ENCODE data around the gene LRRC49. TPM values are rescaled to one million over a fixed set of nuclear protein-coding genes. Genes with fewer than 3 reads are reported as not detected.

Gene LRRC49
- total RNA-seq, 6 experiments from 2014 or later = 0.25 to 0.79 (median 0.57) TPM

- no peak overlapping the region for H3K4me3 ChIP-seq
- no peaks in the 10 kb centered on the region for H3K27me3 ChIP-seq
- intact Hi-C loops (cut with DNase I) = no loop called here
- H3K27ac ChIP-seq = no peak overlapping the region
- 49% methylated on average over 6 of the region's 6 CpGs for WGBS (ENCODE audit: insufficient coverage, low coverage, low lambda C conversion rate, missing lambda C conversion rate)
- H3K4me1 ChIP-seq = no peaks in the 10 kb centered on the region
- no peaks in the 10 kb centered on the region for H3K9me3 ChIP-seq
- DNase-seq (no peak), ATAC-seq (no peak)
- no peaks in the 10 kb centered on the region for H3K36me3 ChIP-seq
- no peak for TF ChIP-seq POLR2A (IDR thresholded peaks at IDR 0.05)
- TF ChIP-seq, protein P1, sequence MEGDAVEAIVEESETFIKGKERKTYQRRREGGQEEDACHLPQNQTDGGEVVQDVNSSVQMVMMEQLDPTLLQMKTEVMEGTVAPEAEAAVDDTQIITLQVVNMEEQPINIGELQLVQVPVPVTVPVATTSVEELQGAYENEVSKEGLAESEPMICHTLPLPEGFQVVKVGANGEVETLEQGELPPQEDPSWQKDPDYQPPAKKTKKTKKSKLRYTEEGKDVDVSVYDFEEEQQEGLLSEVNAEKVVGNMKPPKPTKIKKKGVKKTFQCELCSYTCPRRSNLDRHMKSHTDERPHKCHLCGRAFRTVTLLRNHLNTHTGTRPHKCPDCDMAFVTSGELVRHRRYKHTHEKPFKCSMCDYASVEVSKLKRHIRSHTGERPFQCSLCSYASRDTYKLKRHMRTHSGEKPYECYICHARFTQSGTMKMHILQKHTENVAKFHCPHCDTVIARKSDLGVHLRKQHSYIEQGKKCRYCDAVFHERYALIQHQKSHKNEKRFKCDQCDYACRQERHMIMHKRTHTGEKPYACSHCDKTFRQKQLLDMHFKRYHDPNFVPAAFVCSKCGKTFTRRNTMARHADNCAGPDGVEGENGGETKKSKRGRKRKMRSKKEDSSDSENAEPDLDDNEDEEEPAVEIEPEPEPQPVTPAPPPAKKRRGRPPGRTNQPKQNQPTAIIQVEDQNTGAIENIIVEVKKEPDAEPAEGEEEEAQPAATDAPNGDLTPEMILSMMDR (IDR thresholded peaks at IDR 0.05) = no peak
Observed at GRCh38 chr15:71078506-71079207, 186.0 kb downstream of the LRRC49 start.

DNA sequence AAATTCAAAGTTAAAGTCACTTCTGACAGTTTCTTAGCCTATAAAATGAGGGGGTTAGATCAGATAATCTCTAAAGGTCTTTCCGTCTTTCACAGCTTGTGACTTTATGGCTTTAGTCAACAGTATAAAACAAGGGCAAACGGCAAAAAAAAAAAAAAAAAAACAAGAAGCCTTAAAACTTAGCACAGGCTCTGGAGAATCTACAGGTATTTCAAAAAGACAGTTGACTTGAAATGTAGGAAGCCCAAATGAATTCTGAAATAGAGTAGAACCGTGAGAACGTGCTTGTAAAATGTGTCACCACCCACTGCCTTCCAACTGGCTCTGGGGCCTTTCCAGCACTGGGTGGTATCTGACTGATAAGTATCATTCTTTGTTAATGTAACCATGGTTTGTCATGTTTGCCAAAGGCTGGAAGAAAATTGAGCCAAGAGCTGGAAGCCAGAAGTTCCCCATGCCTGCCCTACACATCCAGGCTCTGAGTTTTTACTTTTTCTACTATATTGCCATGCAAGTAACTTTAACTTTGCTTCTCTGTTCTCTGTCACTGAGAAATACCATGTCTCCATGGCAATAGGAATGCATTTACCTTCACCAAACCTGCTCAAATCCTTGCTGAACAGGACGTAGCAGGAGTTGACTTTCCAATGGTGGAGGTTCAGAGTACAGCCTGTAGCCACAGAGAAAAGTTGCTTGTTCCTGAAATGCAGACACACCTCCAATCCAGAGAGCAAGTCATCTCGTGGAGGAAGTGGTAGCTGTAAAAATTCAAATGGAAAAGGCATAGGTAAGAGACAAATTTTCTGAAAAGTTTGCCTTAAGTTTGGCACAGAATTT lies 186.8 kb downstream of the LRRC49 start:
- H3K4me1 ChIP-seq = no peaks in the 10 kb centered on the region
- H3K9me3 ChIP-seq = no peaks in the 10 kb centered on the region
- H3K27ac ChIP-seq = no peak overlapping the region
- DNase-seq = peak in 1 of 3 donors; percentile 26
- H3K4me3 ChIP-seq = no peak overlapping the region
- intact Hi-C loops (cut with DNase I) = no loop called here
- peak in 3 of 4 donors; percentile 10 to 74 (median 11) for ATAC-seq
- 28% methylated on average over 6 of the region's 6 CpGs for WGBS (ENCODE audit: insufficient coverage, low coverage, low lambda C conversion rate, missing lambda C conversion rate)
- H3K27me3 ChIP-seq = no peaks in the 10 kb centered on the region
- H3K36me3 ChIP-seq = no peaks in the 10 kb centered on the region
- TF ChIP-seq POLR2A (IDR thresholded peaks at IDR 0.05) = no peak
- TF ChIP-seq, protein P1 (IDR thresholded peaks at IDR 0.05) = no peak

- Histone ChIP-seq H3K9me3 (no peaks in the 10 kb centered on the region), H3K4me3 (no peak overlapping the region), H3K27ac (no peak overlapping the region), H3K36me3 (no peaks in the 10 kb centered on the region), H3K27me3 (no peaks in the 10 kb centered on the region), H3K4me1 (no peaks in the 10 kb centered on the region)
- TF ChIP-seq POLR2A (IDR thresholded peaks at IDR 0.05) = no peak
- TF ChIP-seq, protein P1 (IDR thresholded peaks at IDR 0.05) = no peak
- intact Hi-C loops (cut with DNase I) = no loop called here
- ATAC-seq (no peak), DNase-seq (no peak)
- WGBS (ENCODE audit: insufficient coverage, low coverage, low lambda C conversion rate, missing lambda C conversion rate) = 67% methylated on average over 7 of the region's 7 CpGs
Observed at GRCh38 chr15:71080166-71080565, 187.5 kb downstream of the LRRC49 start.

DNA sequence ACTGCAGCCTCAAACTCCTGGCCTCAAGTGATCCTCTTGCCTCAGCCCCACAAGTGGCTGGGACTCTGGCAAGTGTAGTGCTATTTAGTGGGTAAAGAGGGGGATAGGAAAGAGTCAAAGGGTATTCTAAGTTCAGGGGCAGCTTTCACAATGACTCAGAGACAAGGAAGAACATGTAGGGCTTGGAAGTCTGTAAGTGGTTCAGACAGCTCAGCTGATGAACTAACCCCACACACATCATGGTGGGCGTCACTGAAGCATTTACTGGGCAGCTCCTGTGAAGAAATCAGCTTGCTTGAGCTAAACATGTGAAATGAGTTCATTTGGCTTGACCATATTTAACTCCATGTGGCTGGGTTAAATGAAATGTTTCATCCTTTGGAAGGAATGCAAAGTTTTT lies 188.1 kb downstream of the LRRC49 start:
- intact Hi-C loops (cut with DNase I) = no loop called here
- TF ChIP-seq, protein P1 (IDR thresholded peaks at IDR 0.05) = no peak
- TF ChIP-seq POLR2A (IDR thresholded peaks at IDR 0.05) = no peak
- H3K4me1 ChIP-seq = no peaks in the 10 kb centered on the region
- H3K27me3 ChIP-seq = no peaks in the 10 kb centered on the region
- ATAC-seq (no peak), DNase-seq (no peak)
- no peak overlapping the region for H3K4me3 ChIP-seq
- WGBS (ENCODE audit: insufficient coverage, low coverage, low lambda C conversion rate, missing lambda C conversion rate) = no CpG with 5 or more reads among the region's 1 CpG
- no peak overlapping the region for H3K27ac ChIP-seq
- H3K36me3 ChIP-seq = no peaks in the 10 kb centered on the region
- no peaks in the 10 kb centered on the region for H3K9me3 ChIP-seq
